Upper lobe of left lung (tissue), 6 donors: ENCODE data around the gene SRRM5. TPM values are rescaled to one million over a fixed set of nuclear protein-coding genes. Genes with fewer than 3 reads are reported as not detected.
"Not testable (repeated sequence)": the region's sequence is repeated elsewhere in the genome, so short reads cannot be mapped to it uniquely, and the experiment has no call there.

Experiments used
- ATAC-seq, 2 donors: fragments of 200-7000 bp; cut with Tn5 transposase; one replicate each; pipeline ENCODE4 v1.9.1; 2022; ENCODE audit warnings: mild to moderate bottlenecking in 2 of 2, moderate library complexity in 2 of 2; ENCODE audit not compliant: low FRiP score in 2 of 2
- DNase-seq, 2 donors: peaks; one replicate each; pipeline ENCODE4 v3.0.0-alpha.2; 2019 to 2020
- H3K27ac ChIP-seq, 4 donors: fragments of 200-600 bp; sonication (generic); one replicate each; pipeline ENCODE4 v1.5.1; 2016 to 2019
- H3K27me3 ChIP-seq, 4 donors: fragments of 200-600 bp; sonication (generic); one replicate each; pipeline ENCODE4 v1.5.1; 2017 to 2019
- H3K36me3 ChIP-seq, 4 donors: fragments of 200-600 bp; sonication (generic); one replicate each; pipeline ENCODE4 v1.5.1; 2016 to 2019
- H3K4me1 ChIP-seq, 4 donors: fragments of 200-600 bp; sonication (generic); one replicate each; pipeline ENCODE4 v1.5.1; 2018 to 2019
- H3K4me3 ChIP-seq, 4 donors: fragments of 200-600 bp; sonication (generic); one replicate each; pipeline ENCODE4 v1.5.1; 2017 to 2019; ENCODE audit warnings: mild to moderate bottlenecking in 2 of 4, moderate library complexity in 1 of 4
- H3K9me3 ChIP-seq, 4 donors: fragments of 200-600 bp; sonication (generic); one replicate each; pipeline ENCODE4 v1.5.1; 2018 to 2019
- EP300 ChIP-seq, 4 donors: sonication (generic); formaldehyde crosslinking; IDR thresholded peaks; one replicate each; pipeline ENCODE4 v1.5.1; 2017; ENCODE audit warnings: antibody characterized with exemption in 4 of 4, control low read depth in 2 of 4
- POLR2A ChIP-seq, 4 donors: fragments of 450-650 bp; IDR thresholded peaks; one replicate each; pipeline ENCODE4 v1.5.1; 2016 to 2017; ENCODE audit warnings: antibody characterized with exemption in 4 of 4, mild to moderate bottlenecking in 2 of 4
- POLR2AphosphoS5 ChIP-seq, 2 donors: sonication (generic); formaldehyde crosslinking; IDR thresholded peaks; one replicate each; pipeline ENCODE4 v1.5.1; 2017; ENCODE audit warnings: antibody characterized with exemption in 2 of 2
- WGBS, 2 donors: methylation state at CpG; one replicate each; pipeline ENCODE4 v1.1.5; 2017 to 2018; 5-methylcytosine and 5-hydroxymethylcytosine counted together
- total RNA-seq, 6 donors: library from RNA; depleted of rRNA in 4 of 6; stranded (reverse); fragments of >200 nt in 4 of 6; gene quantifications; one replicate each; pipeline versions ENCODE4 v1.1.0 to v1.2.1, GENCODE V29; 2016 to 2021
- TF ChIP-seq, protein P1 (sequence below), 6 experiments: fragments of 450-650 bp in 4 of 6; fragments of 200-600 bp in 2 of 6; sonication (generic) in 2 of 6; IDR thresholded peaks; one replicate each; pipeline ENCODE4 v1.5.1; 2016 to 2019; ENCODE audit warnings: antibody characterized with exemption in 6 of 6
- donor health status: DM: no; HTN: no; CAD: no; lungs with moderate emphysema.
- donor health status: DM: no; HTN: yes; CAD: no; lungs with severe emphysema.

The SRRM5 gene
- total RNA-seq, 6 donors from 2014 or later = 0.17 to 2.1 (median 0.30) TPM; not detected in 1

DNA sequence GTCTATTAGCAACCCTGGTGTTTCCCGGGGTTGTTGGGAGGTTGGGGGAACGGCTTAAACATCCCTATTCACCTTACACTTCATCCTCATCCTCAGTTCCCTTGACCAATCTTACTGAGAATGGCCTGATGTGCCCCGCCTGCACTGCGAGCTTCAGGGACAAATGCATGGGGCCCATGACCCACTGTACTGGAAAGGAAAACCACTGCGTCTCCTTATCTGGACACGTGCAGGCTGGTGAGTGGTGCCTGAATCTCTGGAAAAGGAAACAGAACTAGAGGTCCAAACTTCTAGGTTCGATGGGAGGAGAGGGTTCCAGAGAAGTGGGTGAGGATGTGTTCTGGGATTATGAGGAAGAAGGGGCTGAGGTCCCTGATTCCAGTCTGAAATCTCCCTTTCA is 30.4 kb upstream of the SRRM5 start:
- Histone ChIP-seq H3K4me1 (peaks cover 2 to 13% (median 9%) of the 10 kb centered on the region in 4 donors), H3K9me3 (no peaks in the 10 kb centered on the region), H3K4me3 (peak overlapping the region in 2 of 4 donors; percentile 53), H3K36me3 (peaks cover 0 to 10% (median 0%) of the 10 kb centered on the region in 4 donors), H3K27ac (peak overlapping the region in 2 of 4 donors; percentile 76 to 79), H3K27me3 (no peaks in the 10 kb centered on the region)
- WGBS, 2 donors = 65 to 71% methylated on average over 7 of the region's 7 CpGs
- no peak for ATAC-seq
- DNase-seq = no peak
- no peak for TF ChIP-seq POLR2AphosphoS5 (IDR thresholded peaks at IDR 0.05)
- TF ChIP-seq POLR2A (IDR thresholded peaks at IDR 0.05) = no peak
- TF ChIP-seq, protein P1, sequence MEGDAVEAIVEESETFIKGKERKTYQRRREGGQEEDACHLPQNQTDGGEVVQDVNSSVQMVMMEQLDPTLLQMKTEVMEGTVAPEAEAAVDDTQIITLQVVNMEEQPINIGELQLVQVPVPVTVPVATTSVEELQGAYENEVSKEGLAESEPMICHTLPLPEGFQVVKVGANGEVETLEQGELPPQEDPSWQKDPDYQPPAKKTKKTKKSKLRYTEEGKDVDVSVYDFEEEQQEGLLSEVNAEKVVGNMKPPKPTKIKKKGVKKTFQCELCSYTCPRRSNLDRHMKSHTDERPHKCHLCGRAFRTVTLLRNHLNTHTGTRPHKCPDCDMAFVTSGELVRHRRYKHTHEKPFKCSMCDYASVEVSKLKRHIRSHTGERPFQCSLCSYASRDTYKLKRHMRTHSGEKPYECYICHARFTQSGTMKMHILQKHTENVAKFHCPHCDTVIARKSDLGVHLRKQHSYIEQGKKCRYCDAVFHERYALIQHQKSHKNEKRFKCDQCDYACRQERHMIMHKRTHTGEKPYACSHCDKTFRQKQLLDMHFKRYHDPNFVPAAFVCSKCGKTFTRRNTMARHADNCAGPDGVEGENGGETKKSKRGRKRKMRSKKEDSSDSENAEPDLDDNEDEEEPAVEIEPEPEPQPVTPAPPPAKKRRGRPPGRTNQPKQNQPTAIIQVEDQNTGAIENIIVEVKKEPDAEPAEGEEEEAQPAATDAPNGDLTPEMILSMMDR (IDR thresholded peaks at IDR 0.05) = no peak
- no peak for TF ChIP-seq EP300 (IDR thresholded peaks at IDR 0.05)

GRCh38 chr19:43582495-43582894 is 29.4 kb upstream of the SRRM5 start:
- ATAC-seq = no peak
- Histone ChIP-seq H3K27me3 (no peaks in the 10 kb centered on the region), H3K4me3 (no peak overlapping the region), H3K9me3 (no peaks in the 10 kb centered on the region), H3K36me3 (peaks cover 0 to 12% (median 0%) of the 10 kb centered on the region in 4 donors), H3K27ac (no peak overlapping the region), H3K4me1 (peaks cover 0 to 13% (median 9%) of the 10 kb centered on the region in 4 donors)
- no peak for DNase-seq
- WGBS, 2 donors = 95% methylated on average over 2 of the region's 2 CpGs
- TF ChIP-seq, protein P1 (IDR thresholded peaks at IDR 0.05) = no peak
- TF ChIP-seq EP300 (IDR thresholded peaks at IDR 0.05) (no peak), POLR2A (IDR thresholded peaks at IDR 0.05) (no peak), POLR2AphosphoS5 (IDR thresholded peaks at IDR 0.05) (no peak)

DNA sequence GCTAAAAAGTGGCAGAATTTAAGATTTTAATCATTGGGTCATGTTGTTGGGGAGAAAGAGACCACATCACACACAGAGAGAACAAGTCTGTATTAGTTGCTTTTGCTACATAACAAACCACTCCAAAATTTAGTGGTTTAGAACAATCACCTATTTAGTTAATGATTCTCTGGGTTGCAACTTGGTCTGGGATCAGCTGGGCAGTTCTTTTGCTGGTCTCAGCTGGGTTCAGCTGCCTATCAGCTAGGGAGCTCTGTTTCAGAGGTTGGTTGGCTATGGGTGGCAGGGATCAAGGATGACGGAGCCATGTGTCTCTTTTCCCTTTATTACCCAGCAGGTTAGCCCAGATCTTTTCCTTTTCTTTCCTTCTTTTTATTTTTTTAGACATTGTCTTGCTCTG is 27.4 kb upstream of the SRRM5 start:
- TF ChIP-seq EP300 (IDR thresholded peaks at IDR 0.05) (no peak), POLR2AphosphoS5 (IDR thresholded peaks at IDR 0.05) (no peak), POLR2A (IDR thresholded peaks at IDR 0.05) (no peak)
- TF ChIP-seq, protein P1 (IDR thresholded peaks at IDR 0.05) = no peak
- no peaks in the 10 kb centered on the region for H3K9me3 ChIP-seq
- H3K27me3 ChIP-seq = no peaks in the 10 kb centered on the region
- DNase-seq = no peak
- ATAC-seq = no peak
- H3K4me3 ChIP-seq = no peak overlapping the region
- H3K4me1 ChIP-seq = peaks cover 0 to 13% (median 9%) of the 10 kb centered on the region in 4 donors
- 92 to 100% methylated on average over 1 of the region's 1 CpG for WGBS, 2 donors
- peaks cover 0 to 21% (median 1%) of the 10 kb centered on the region in 4 donors for H3K36me3 ChIP-seq
- H3K27ac ChIP-seq = peak overlapping the region in 1 of 4 donors; percentile 49

DNA sequence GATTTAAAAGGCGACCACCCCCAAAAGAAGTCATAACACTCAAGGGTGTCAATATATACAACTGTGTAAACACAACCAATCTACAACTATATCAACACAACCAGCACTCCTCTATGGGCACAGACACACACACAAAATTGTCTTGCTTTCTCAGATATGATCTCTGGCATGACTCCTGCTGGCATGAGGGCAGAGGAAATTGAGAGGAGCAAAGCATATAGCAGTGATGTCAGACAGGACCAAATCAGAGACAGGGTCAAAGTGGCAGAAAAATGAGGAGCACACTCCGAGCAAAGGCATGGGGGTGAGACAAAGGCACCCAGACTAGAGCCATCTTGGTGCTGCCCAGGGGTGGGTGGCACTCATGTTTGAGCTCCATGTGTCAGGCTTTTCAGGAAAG is 25.5 kb upstream of the SRRM5 start:
- Histone ChIP-seq H3K27me3 (no peaks in the 10 kb centered on the region), H3K36me3 (peaks cover 0 to 30% (median 9%) of the 10 kb centered on the region in 4 donors), H3K27ac (no peak overlapping the region), H3K9me3 (no peaks in the 10 kb centered on the region), H3K4me1 (peaks cover 0 to 7% (median 3%) of the 10 kb centered on the region in 4 donors), H3K4me3 (no peak overlapping the region)
- 53 to 73% methylated on average over 2 of the region's 2 CpGs for WGBS, 2 donors
- DNase-seq = no peak
- no peak for TF ChIP-seq POLR2A (IDR thresholded peaks at IDR 0.05)
- no peak for TF ChIP-seq EP300 (IDR thresholded peaks at IDR 0.05)
- TF ChIP-seq, protein P1 (IDR thresholded peaks at IDR 0.05) = no peak
- TF ChIP-seq POLR2AphosphoS5 (IDR thresholded peaks at IDR 0.05) = no peak
- ATAC-seq = no peak

DNA sequence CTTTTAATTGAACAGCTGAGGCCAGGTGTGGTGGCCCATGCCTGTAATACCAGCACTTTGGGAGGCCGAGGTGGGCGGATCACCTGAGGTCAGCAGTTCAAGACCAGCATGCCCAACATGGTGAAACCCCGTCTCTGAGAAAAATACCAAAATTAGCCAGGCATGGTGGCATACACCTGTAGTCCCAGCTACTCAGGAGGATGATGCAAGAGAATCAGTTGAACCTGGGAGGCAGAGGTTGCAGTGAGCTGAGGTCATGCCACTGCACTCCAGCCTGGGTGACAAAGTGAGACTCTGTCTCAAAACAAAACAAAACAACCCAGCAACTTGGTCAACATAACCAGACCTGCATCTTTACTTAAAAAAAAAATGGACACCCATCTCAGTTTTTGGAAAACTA is 24.9 kb upstream of the SRRM5 start:
- not testable (repeated sequence) for ATAC-seq

More for the DNA sequence above, 24.9 kb upstream of the SRRM5 start:
- H3K4me3 ChIP-seq, H3K27me3 ChIP-seq, H3K9me3 ChIP-seq, H3K27ac ChIP-seq, DNase-seq, H3K4me1 ChIP-seq: not testable (repeated sequence)
- H3K36me3 ChIP-seq = peaks cover 3 to 37% (median 14%) of the 10 kb centered on the region in 4 donors
- WGBS, 2 donors = 92 to 100% methylated on average over 2 to 3 of the region's 3 CpGs
